Measurements from ENCODE around the gene WNT1. TPM values are rescaled to one million over a fixed set of nuclear protein-coding genes. Genes with fewer than 3 reads are reported as not detected.

Gene WNT1
- total RNA-seq, 1 experiment from 2014 or later = not detected

GRCh38 chr12:49026678-49027480 is 48.8 kb downstream of the WNT1 start:
- ChIA-PET POLR2A (ENCODE audit: low non-redundant PET) (no interaction called here), CTCF (no interaction called here)
- intact Hi-C loops (cut with micrococcal nuclease; ENCODE audit: unreplicated experiment) = no loop called here

GRCh38 chr12:49027846-49028555 is 49.9 kb downstream of the WNT1 start:
- H3K27me3 ChIP-seq (replicated peaks; ENCODE audit: insufficient read depth, low read depth, low read length, poor library complexity) = no peaks in the 10 kb centered on the region
- H3K4me3 ChIP-seq (ENCODE audit: low read depth, low read length, poor library complexity, severe bottlenecking) = no peak overlapping the region
- CTCF ChIA-PET = interaction anchor here (0.6 kb wide), 1 partner anchor 37 kb away, joined by 5 read pairs; no protein-coding TSS in a partner anchor
- H3K36me3 ChIP-seq (ENCODE audit: insufficient read depth, low read length, poor library complexity, severe bottlenecking) = peaks cover 100% of the 10 kb centered on the region
- H3K4me1 ChIP-seq (ENCODE audit: insufficient read depth, low read length, poor library complexity, severe bottlenecking) = no peaks in the 10 kb centered on the region
- H3K27ac ChIP-seq (ENCODE audit: low read depth, low read length, poor library complexity, severe bottlenecking) = no peak overlapping the region
- DNase-seq (ENCODE audit: low spot score) = no peak
- no TSS peak for BruUV-seq (replicated peaks)
- POLR2A ChIA-PET (ENCODE audit: low non-redundant PET) = no interaction called here
- TF ChIP-seq CTCF (conservative IDR thresholded peaks at IDR 0.05; ENCODE audit: low read depth, low read length) (no peak), EZH2 (IDR thresholded peaks at IDR 0.05; ENCODE audit: borderline replicate concordance, low read depth, low read length, poor library complexity, severe bottlenecking) (no peak)
- intact Hi-C loops (cut with micrococcal nuclease; ENCODE audit: unreplicated experiment) = no loop called here
- no peaks in the 10 kb centered on the region for H3K9me3 ChIP-seq (ENCODE audit: low read depth, low read length, poor library complexity, severe bottlenecking)

More at GRCh38 chr12:49026678-49027480, 48.8 kb downstream of the WNT1 start:
- H3K9me3 ChIP-seq (ENCODE audit: low read depth, low read length, poor library complexity, severe bottlenecking) = no peaks in the 10 kb centered on the region
- no peak for DNase-seq (ENCODE audit: low spot score)
- H3K27me3 ChIP-seq (replicated peaks; ENCODE audit: insufficient read depth, low read depth, low read length, poor library complexity) = no peaks in the 10 kb centered on the region
- no peak overlapping the region for H3K4me3 ChIP-seq (ENCODE audit: low read depth, low read length, poor library complexity, severe bottlenecking)
- no peaks in the 10 kb centered on the region for H3K4me1 ChIP-seq (ENCODE audit: insufficient read depth, low read length, poor library complexity, severe bottlenecking)
- no peak overlapping the region for H3K27ac ChIP-seq (ENCODE audit: low read depth, low read length, poor library complexity, severe bottlenecking)
- peaks cover 99% of the 10 kb centered on the region for H3K36me3 ChIP-seq (ENCODE audit: insufficient read depth, low read length, poor library complexity, severe bottlenecking)
- BruUV-seq (replicated peaks) = no TSS peak
- TF ChIP-seq CTCF (conservative IDR thresholded peaks at IDR 0.05; ENCODE audit: low read depth, low read length) (no peak), EZH2 (IDR thresholded peaks at IDR 0.05; ENCODE audit: borderline replicate concordance, low read depth, low read length, poor library complexity, severe bottlenecking) (no peak)

- ChIA-PET POLR2A (ENCODE audit: low non-redundant PET) (no interaction called here), CTCF (interaction anchor here (0.6 kb wide), 1 partner anchor 37 kb away, joined by 5 read pairs; no protein-coding TSS in a partner anchor)
- Histone ChIP-seq H3K36me3 (ENCODE audit: insufficient read depth, low read length, poor library complexity, severe bottlenecking) (peaks cover 100% of the 10 kb centered on the region), H3K9me3 (ENCODE audit: low read depth, low read length, poor library complexity, severe bottlenecking) (no peaks in the 10 kb centered on the region), H3K4me3 (ENCODE audit: low read depth, low read length, poor library complexity, severe bottlenecking) (no peak overlapping the region), H3K27me3 (replicated peaks; ENCODE audit: insufficient read depth, low read depth, low read length, poor library complexity) (no peaks in the 10 kb centered on the region), H3K27ac (ENCODE audit: low read depth, low read length, poor library complexity, severe bottlenecking) (no peak overlapping the region), H3K4me1 (ENCODE audit: insufficient read depth, low read length, poor library complexity, severe bottlenecking) (no peaks in the 10 kb centered on the region)
- intact Hi-C loops (cut with micrococcal nuclease; ENCODE audit: unreplicated experiment) = no loop called here
- BruUV-seq (replicated peaks) = no TSS peak
- DNase-seq (ENCODE audit: low spot score) = no peak
- no peak for TF ChIP-seq EZH2 (IDR thresholded peaks at IDR 0.05; ENCODE audit: borderline replicate concordance, low read depth, low read length, poor library complexity, severe bottlenecking)
- TF ChIP-seq CTCF (conservative IDR thresholded peaks at IDR 0.05; ENCODE audit: low read depth, low read length) = no peak
These were observed 50.6 kb downstream of the WNT1 start for GRCh38 chr12:49028666-49029275.

All from A673 (cell line).